Mammary microvascular endothelial cell (primary cell): ENCODE data around the gene CCDC38. TPM values are rescaled to one million over a fixed set of nuclear protein-coding genes. Genes with fewer than 3 reads are reported as not detected.

Experiments
- total RNA-seq: library from RNA; depleted of rRNA; stranded (reverse); fragments of >200 nt; gene quantifications from 2 replicates; pipeline ENCODE4 v1.2.3, GENCODE V29; 2015

Gene CCDC38
- 0.07 and 0.15 TPM in 2 replicates for total RNA-seq

DNA sequence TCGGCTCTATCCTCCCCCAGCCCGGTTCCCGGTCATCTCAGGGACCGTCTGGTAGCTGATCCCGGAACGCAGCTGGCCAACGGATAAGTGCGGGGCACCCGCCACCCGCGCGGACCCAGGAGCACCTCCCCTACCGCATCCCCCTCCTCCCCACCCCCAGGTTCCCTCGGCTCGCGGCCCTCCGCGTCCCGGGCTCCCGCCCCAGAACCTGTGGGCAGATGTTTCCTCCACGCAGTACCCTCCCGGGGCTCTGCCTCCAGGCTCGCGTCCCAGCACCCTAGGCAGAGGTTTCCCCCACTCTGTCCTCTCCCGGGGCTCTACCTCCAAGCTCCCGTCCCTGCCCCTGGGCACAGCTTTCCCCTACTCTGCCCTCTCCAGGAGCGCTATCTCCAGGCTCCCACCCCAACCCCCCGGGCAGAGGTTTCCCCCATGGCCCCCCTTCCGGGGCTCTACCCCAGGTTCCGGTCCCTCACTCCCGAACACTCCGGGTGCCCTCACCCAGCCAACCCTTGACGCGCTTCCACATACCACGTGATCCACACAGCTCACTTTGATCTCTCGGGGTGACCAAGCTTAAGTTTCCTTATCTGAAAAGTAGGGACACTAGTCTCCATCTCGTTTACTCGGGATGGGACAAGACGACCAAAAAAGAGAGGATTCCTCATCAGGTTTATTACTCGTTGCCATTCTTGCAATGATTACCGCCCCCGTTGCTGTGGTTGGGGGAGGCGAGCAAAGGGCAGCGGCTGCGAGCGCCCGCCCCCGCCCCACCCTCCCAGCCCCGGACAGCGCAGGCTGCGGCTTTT, at the start of gene CCDC38:
TSS of gene CCDC38 (minus strand) at position 91 of the 806 bp plus-strand sequence. CDS start 6,105 bp downstream, outside the sequence.

DNA sequence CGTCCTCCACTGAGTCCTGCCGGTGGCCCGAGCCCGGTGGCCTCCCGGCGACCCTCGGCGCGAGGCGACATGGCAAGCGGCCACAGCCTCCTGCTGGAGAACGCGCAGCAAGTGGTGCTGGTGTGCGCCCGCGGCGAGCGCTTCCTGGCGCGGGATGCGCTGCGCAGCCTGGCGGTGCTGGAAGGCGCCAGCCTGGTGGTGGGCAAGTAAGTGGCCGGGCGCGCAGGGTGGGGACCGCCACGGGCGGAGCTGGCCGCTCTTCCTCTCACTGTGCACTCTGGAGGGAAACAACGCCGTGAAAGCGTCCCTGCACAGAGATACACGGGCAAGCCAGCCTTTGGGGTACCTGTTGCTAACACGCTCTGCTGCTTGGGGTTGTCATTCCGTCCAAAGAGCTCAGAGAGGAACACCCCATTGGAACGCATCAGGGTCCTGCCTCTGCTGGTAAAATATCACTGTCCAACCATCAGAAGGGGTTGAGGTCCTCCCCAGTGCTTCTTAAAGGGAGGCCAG, 972 bp upstream of the CCDC38 start, which contains the start of gene AMDHD1:
TSS of gene AMDHD1 (plus strand) at position 2 of the 513 bp plus-strand sequence. CDS start at position 70, 68 bp downstream.

DNA sequence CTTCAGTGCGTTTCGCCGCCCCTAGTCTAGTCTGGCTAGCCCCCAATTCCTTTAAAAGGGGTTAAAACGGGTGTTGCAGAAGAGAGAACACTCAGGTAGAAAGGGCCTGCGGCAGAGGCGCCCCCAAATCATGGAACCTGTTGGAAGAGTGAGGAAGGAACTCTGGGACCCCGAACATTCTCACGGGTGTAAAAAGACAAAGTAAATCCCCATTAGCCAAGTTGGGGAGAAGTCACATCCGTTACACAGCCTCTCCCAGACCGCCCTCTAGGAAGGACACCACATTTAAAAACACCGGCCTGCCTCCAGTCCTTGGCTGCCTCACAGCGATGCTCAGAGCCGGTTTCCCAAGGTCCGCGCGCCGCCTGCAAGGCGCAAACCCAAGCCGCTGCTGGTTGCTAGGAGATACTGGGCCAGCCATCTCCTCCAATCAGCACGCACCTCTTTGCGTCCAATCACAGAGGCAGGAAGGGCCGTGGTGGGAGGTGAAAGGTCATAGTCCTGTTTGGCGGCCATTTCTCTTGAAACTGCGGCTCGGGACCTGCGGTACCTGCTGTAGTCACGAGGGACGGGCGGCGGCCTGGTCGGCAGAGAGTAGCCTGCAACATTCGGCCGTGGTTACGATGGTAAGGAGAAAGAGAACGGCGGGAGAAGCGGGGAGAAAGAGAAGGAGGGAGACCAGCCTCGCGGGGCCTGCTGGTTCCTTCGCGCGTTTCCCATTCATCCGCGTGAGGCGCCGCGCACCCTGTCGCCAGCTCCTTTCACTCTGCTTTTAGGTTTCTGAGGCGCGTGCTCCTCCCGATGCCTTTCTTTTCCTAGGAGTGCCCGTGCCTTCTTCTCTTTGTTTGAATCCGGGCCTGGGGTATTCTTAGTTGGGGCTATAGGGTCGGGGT, 83.7 kb downstream of the CCDC38 start, which contains the start of gene SNRPF:
TSS of gene SNRPF (plus strand) at position 502 of the 893 bp plus-strand sequence. CDS start at position 624, 122 bp downstream.

Other genes starting within 250 kb of the CCDC38 start
- gene NTN4, start 151.8 kb downstream of the CCDC38 start, total RNA-seq, result 228 and 229 TPM in 2 replicates
- gene SNRPF, start 83.7 kb downstream of the CCDC38 start, total RNA-seq, result 12.6 and 23.8 TPM in 2 replicates
- not detected in 2 replicates for gene AMDHD1, start 717 bp upstream of the CCDC38 start, total RNA-seq
- gene HAL, start 53.7 kb upstream of the CCDC38 start, total RNA-seq, result 0.74 TPM in 1 of 2 replicates, not detected in the other
- 56.0 and 60.2 TPM in 2 replicates for gene LTA4H, start 93.0 kb upstream of the CCDC38 start, total RNA-seq